HUES48 (cell line): ENCODE measurements around the gene LIMS3.
"Not testable (repeated sequence)": the region's sequence is repeated elsewhere in the genome, so short reads cannot be mapped to it uniquely, and the experiment has no call there.

Source experiments
- H3K27ac ChIP-seq: one replicate; pipeline ENCODE4 v1.7.0; 2013; ENCODE audit warnings: low read depth, low read length, inconsistent platforms
- H3K27me3 ChIP-seq: 2 replicates; pipeline ENCODE4 v1.6.1; 2013; ENCODE audit warnings: mild to moderate bottlenecking, low read length; ENCODE audit not compliant: control insufficient read depth, insufficient read depth
- H3K36me3 ChIP-seq: 2 replicates; pipeline ENCODE4 v1.6.1; 2013; ENCODE audit warnings: low read length; ENCODE audit not compliant: control insufficient read depth, insufficient read depth
- H3K4me1 ChIP-seq: 2 replicates; pipeline ENCODE4 v1.6.1; 2013; ENCODE audit warnings: mild to moderate bottlenecking, low read length; ENCODE audit not compliant: control insufficient read depth, insufficient read depth
- H3K4me3 ChIP-seq: 2 replicates; pipeline ENCODE4 v1.5.1; 2013; ENCODE audit warnings: mild to moderate bottlenecking, low read depth, low read length
- H3K9ac ChIP-seq: 2 replicates; pipeline ENCODE4 v1.6.1; 2013; ENCODE audit warnings: mild to moderate bottlenecking, low read depth, low read length, moderate library complexity
- H3K9me3 ChIP-seq: 2 replicates; pipeline ENCODE4 v1.6.1; 2013; ENCODE audit warnings: low read length; ENCODE audit not compliant: control insufficient read depth, insufficient read depth

LIMS3 gene

DNA sequence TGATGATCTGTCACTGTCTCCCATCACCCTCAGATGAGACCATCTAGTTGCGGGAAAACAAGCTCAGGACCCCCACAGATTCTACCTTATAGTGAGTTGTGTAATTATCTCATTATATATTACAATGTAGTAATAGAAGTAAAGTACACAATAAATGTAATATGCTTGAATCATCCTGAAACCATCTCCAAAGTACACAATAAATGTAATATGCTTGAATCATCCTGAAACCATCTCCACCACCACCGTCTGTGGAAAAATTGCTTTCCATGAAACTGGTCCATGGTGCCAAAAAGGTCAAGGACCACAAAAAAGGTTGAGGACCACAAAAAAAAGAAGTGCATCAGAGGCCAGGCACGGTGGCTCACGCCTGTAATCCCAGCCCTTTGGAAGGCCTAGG is 29.3 kb downstream of the LIMS3 start:
- not testable (repeated sequence) for H3K4me3 ChIP-seq, H3K36me3 ChIP-seq, H3K4me1 ChIP-seq, H3K9me3 ChIP-seq, H3K27ac ChIP-seq, H3K9ac ChIP-seq, H3K27me3 ChIP-seq

DNA sequence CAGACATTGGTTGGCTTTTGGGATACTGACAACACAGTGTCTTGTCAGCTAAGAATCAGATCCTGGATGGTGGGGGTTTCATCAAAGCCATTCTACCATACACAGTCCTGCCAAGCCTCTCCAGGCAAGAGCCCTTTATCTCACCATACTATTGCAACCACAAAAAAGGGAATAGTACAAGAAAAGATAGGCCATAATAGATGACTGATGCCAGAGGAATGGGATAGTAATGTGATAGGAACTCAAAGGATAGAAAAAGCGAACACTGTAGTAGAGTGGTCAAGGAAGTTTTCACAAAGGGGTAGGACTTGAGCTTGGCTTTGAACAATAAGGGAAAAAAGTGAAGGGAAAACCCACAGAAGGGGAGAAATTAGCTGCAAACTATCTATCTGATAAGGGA is 30.7 kb downstream of the LIMS3 start:
- H3K27me3 ChIP-seq, H3K4me1 ChIP-seq, H3K9ac ChIP-seq, H3K4me3 ChIP-seq, H3K36me3 ChIP-seq, H3K9me3 ChIP-seq, H3K27ac ChIP-seq: not testable (repeated sequence)

DNA sequence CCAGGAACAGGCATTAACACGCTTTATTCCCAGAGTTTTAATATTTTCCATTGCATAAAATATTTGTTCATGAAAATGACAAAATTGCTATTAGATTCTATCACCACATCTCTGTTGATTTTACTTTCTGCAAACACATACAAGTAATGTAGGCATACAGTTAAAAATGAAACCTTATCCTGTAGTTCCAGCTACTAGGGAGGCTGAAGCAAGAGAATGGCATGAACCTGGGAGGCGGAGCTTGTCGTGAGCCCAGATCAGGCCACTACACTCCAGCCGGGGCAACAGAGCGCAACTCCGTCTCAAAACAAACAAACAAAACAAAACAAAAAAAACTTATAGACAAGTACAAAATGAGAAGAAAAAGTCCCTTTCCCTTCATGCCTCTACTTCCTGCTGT is 38.0 kb downstream of the LIMS3 start:
- not testable (repeated sequence) for H3K36me3 ChIP-seq, H3K9me3 ChIP-seq, H3K27me3 ChIP-seq, H3K9ac ChIP-seq, H3K27ac ChIP-seq, H3K4me3 ChIP-seq, H3K4me1 ChIP-seq

DNA sequence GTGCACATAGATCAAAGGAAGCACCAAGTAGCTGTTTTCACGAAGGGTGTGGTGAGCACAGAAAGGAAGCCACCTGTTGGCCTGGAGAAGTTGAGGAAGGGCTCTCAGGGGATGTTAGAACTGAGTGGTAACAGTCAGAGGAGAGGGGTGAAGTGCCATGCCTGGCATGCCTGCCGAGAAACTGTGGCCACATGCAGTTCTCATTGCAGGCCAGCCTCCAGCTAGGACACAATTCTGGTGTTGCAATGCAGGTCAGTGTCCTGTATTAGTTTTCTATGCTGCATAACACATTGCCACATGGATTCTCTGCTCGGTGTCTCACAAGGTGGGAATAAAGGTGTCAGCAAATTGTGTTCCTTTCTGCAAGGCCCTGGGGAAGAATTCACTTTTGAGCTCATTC is 46.9 kb downstream of the LIMS3 start:
- not testable (repeated sequence) for H3K27me3 ChIP-seq, H3K4me3 ChIP-seq, H3K9me3 ChIP-seq, H3K9ac ChIP-seq, H3K36me3 ChIP-seq, H3K4me1 ChIP-seq, H3K27ac ChIP-seq

DNA sequence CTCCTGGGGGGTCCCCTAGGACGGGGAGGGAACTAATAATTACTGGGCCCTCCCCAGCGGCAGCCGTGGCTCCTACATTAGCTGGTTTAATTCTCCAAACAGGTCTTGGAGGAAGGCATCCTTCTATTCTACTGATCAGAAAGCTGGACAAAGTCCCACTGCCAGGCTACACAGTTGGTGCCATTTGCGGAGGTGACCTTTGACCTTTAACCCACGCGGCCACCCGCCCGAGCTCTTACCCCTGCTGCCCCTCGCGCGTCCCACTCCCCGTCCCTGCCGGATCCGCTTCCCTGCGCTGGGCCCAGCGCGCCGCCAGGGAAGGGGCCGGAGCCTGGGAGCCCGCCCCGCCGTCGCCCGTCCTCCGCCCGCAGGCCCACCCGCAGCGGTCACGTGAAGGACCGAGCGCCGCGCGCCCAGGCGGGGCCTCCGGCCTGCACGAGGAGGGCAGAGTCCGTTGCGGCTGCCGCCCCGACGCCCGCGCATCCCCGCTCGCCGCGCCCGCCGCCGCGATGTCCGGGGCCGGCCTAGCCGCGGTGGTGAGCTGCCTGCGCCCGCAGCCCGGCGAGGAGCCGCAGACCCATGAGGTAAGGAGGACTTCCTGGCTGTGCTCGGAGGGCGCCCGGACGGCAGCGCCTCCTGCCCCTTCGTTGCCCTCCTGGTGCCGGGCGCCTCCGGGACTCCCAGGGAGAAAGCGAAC is 48.9 kb downstream of the LIMS3 start:
- not testable (repeated sequence) for H3K36me3 ChIP-seq, H3K9ac ChIP-seq, H3K4me1 ChIP-seq, H3K4me3 ChIP-seq, H3K27ac ChIP-seq, H3K9me3 ChIP-seq, H3K27me3 ChIP-seq

DNA sequence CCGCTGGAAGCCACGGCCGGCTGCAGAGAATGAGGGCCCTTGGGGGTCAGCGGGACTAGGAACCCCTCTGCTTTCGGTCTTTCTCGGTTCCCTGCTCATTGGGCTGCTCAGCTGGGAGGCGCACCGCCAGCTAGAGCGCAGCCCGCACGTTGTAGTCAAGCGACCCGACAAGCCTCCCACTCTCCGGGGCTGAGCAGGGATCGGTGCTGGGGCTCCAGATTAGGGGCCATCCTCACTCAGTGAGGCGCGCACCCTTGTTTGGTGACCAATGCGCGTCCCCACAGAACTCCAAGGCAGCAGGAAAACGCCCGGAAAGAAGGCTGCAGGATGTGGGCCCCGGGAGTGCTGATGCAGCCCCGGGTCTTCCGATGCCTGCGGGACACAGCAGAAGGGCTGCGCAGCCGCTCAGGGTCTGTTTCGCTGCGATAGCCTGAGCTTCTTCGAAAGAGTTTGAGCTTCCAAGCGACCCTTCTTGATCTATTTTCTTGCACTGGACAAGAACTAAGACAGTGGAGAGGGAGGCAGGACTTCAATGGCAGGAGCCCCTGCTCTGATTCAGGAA is 49.6 kb downstream of the LIMS3 start:
- not testable (repeated sequence) for H3K9me3 ChIP-seq, H3K4me1 ChIP-seq, H3K4me3 ChIP-seq, H3K9ac ChIP-seq, H3K27ac ChIP-seq, H3K27me3 ChIP-seq, H3K36me3 ChIP-seq

DNA sequence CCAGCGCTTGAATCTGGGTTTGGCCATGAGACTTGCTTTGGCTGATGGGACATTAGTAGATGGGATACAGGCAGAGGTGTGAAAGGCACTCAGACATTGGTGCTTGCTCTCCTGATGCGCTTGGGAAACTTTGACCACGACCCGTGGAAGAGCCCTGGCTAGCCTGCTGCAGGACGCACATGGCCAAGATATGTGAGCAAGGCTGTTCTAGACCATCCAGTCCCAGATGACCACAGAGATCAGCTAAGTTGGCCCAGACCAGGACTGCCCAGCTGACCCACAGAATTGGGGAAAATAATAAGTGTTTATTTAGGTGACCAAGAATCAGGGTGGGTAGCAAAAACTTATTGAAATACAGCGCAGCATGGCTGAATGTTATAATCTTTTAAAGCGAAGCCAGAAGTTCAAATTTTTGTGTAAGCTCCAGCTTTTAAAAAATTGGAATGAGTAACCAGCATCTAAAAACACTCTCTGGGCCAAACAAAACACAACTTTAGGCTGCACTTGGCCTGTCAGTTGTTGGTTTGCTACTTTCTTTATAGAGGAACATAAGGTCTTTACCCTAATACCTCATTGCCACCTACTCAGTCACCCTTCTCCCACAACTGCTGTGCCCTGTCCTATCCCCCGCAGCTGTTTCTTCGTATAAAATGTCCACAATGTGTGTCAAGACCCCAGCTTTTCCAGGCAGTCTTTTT is 51.8 kb downstream of the LIMS3 start:
- not testable (repeated sequence) for H3K27ac ChIP-seq, H3K36me3 ChIP-seq, H3K4me3 ChIP-seq, H3K9me3 ChIP-seq, H3K4me1 ChIP-seq, H3K27me3 ChIP-seq, H3K9ac ChIP-seq

DNA sequence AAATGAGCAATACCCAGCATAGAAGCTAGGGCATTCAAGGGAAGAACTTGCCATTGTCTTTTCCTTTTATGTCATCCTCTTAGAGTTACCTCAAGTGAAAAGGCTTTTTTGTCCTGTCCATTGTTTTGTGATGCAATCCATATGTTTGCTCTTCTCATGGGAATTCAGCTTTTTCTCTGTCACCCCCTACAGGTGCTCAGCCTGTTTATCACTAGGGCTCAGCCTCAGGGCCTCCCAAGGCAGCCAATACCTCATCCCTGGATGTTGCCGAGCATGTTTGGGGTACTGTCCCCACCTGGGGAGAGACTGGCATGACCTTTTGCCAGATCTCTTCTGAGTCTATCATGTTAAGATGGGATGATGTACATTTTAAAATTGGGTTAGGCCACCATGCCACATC is 65.5 kb downstream of the LIMS3 start:
- not testable (repeated sequence) for H3K4me3 ChIP-seq, H3K9ac ChIP-seq, H3K27ac ChIP-seq, H3K36me3 ChIP-seq, H3K9me3 ChIP-seq, H3K4me1 ChIP-seq, H3K27me3 ChIP-seq

DNA sequence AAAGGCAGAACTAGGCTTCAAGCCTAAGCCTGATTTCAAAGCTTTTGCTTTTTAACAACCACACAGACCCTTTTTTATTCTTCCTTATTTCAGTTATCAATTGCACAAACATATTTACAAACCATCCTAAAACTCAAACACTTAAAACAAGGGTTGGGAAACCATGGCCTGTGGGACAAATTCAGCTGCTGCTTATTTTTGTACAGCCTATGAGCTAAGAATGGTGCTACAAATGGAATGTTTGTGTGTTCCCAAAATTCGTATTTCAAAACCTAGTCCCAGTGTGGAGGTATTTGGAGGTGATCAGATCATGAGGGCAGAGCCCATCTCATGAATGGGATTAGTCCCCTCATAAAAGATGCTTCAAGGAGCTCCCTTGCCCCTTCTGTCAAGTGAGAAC is 67.0 kb downstream of the LIMS3 start:
- H3K27ac ChIP-seq, H3K9ac ChIP-seq, H3K36me3 ChIP-seq, H3K4me1 ChIP-seq, H3K27me3 ChIP-seq, H3K9me3 ChIP-seq, H3K4me3 ChIP-seq: not testable (repeated sequence)

DNA sequence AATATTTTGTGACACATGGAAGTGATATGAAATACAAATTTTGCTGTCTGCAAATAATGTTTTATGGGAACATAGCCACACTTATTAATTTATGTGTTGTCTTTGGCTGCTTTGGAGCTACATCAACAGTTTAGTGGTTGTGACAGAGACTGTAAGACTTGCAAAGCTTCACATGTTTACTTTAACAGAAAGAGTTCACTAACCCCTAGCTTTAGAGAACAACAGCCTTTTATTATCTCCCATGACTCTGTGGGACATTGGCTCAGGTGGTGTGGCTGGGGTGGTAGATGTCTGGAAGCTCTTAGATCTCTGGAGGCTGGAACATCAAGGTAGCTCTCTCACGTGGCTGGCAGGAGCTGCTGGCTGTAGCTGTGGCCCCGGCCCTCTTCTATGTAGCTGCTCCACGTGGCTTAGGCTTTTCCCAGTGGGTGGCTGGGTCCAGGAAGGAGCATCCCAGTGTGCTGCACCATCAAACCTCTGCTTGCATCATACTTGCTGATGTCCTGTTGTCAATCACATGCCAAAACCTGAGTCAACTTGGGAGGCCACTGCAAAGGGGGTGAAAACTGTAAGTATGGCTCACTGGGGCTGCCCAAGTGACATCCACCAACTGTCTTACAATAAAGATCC is 67.7 kb downstream of the LIMS3 start:
- H3K36me3 ChIP-seq, H3K27ac ChIP-seq, H3K9me3 ChIP-seq, H3K4me1 ChIP-seq, H3K27me3 ChIP-seq, H3K9ac ChIP-seq, H3K4me3 ChIP-seq: not testable (repeated sequence)

DNA sequence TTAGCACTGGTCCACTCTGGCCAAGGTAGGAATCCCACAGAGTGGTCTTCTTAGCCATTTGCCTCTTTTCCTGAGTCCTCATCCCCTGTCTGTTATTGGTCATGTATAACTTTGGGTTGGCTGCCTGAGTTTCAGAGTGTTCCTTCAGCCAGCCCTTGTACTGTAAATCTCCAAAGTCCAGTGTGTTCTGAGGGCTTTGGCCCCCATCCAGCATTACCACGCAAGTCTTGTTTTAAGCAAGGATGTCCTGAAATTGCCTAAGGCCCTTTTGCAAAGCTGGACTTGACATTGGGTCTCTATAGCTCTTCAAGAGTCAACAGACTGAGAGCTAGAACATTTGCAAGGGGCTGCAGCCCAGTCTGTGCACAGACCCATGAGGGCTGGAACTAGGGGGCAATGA is 68.4 kb downstream of the LIMS3 start:
- not testable (repeated sequence) for H3K27me3 ChIP-seq, H3K36me3 ChIP-seq, H3K4me1 ChIP-seq, H3K27ac ChIP-seq, H3K9me3 ChIP-seq, H3K9ac ChIP-seq, H3K4me3 ChIP-seq
